ENCODE measurements around the gene FAM181A.

Gene FAM181A

DNA sequence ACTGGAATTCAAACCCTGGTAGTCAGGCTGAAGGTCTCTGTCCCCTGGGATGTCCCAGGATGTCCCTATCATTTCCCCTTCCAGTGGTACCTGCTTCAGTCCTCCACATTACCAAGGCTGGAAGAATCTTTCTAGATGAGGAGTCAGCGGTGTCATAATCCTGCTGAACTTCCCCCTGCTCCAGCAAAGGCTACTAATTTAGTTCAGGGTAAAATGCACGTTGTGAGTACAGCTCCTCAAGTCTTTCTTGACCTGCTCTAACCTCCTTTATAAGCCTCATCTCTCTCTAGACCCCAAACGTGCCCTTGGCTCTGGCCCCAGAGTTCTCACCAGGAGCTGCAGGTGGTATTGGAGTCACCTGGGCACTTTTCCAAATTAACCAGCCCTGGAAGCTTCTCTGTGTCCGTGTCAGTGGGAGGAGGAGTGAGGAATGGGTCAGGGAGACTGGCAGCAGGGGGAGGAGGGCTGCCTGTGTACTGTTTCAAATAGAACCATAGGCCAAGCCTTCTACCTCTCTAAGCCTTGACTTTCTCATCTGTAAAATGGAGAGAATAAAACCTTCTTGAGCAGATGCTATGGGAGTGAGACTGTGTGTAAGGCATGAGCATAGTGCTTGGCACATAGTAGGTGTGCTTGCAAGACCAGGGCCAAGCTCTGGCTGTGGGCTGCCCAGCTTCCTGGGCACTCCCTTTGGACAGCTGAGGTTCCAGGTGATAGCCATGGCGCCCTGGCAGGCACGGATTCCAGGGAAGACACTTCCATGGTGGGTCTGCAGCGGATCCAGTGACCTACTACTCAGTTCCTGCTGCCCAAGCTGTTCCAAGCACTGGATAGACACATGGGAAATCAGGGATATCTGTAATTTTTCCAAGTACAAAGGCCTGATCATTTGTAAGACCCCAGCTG lies 24.7 kb downstream of the FAM181A start:
- no peak for DNase-seq

GRCh38 chr14:93952829-93953228 lies 25.7 kb downstream of the FAM181A start:
- DNase-seq, result no peak

DNA sequence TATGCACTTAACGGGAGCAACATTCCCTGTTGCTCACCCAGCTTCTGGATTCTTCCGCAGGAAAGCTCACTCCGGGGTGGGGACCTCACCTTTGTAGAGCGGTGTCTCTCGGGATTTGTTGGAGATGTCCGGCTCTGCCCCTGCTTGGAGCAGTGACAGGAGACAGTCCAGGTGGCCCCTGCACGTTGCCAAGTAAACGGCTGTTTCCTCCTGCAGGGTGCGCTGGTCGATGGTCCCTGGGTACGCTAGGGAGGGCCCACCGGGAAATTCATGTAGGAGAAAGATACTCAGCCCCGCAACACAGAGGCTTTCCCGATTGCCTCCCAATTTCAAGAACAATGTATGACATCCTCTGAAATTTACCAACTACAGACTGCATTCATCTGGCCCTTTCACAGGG lies 26.1 kb downstream of the FAM181A start:
- no peak for DNase-seq

DNA sequence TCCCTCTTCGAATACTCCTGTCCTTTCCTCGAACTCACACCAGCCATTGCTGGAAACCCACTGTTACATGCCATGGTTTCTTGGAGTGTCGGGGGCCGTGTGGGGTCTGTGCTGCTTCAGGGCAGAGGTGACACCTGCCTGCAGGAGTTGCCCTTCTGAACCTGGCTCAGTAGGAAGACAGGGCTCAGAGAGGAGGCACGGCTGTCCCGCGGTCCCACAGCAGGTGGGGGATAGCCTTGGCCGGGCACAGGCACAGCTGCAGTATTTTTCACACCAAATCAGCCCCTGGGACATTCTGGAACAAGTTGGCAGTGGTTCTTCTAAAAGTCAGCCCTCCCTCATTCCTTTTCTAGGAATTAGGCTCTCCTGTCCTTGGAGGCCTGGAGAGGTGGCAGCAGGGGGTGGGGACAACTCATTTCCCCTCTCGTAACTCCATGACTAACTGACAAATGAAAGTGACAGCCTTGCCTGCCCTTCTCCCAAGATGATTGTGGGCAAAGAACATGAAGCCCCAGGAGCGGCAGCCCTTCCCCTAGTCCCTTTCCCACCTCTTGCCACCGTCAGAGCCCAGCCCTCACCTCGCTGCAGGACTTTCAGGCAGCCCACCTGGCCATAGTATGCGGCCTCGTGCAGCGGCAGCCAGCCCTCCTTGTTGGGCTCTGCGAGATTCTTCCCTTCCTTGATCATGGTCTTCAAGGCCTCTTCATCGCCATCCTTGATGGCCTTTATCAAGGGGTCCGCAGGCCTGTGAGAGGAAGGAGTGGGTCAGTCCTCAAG lies 26.8 kb downstream of the FAM181A start:
- no peak for DNase-seq

- DNase-seq, result no peak
Observed at GRCh38 chr14:93954516-93954830, 27.3 kb downstream of the FAM181A start.

DNA sequence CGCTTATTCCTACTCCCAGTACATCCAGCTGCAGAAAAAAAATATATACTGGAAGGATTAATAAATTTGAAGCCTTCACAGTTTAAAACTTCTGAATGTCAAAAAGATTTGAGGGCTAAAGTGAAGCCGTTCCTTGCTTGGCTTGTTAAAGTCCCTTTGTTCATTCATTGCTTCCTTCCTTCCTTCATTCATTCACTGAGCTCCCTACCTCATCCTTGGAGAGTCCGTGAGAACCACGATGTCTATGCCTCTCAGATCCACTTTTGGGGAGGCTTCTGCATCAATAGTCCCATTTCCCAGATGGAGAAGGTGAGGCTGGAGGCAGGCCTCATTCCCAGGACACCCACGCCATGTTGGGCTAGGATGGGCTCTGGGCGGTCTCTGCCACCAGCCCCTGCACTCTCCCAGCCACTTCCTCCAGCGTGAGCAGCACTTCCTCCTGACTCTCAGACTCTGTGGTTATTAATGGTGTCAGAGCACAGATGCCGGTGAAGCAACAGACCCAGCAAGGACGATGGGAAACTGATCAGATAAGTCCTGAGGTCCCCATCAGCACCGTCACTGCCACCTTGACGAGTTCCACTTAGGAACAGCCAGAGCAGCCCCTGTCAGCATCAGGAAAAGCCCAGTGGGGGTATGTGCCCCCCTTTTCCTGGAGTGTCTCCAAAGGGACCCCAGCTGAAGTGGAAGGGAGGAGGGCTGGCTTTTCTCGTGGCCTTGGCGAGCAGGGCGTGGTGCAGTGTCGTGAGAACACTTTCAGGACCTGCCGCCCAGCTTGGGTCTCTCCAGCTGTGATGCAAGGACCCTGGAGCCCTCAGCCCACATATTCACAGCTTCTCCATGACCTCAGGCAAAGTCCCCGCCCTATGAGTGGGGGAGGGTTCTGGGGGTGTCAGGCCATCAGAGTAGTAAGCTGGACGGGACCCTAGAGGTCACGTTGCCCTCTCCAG lies 28.0 kb downstream of the FAM181A start:
- peak; percentile 16 for DNase-seq

GRCh38 chr14:93955850-93956481 lies 28.8 kb downstream of the FAM181A start:
- DNase-seq, result no peak

DNA sequence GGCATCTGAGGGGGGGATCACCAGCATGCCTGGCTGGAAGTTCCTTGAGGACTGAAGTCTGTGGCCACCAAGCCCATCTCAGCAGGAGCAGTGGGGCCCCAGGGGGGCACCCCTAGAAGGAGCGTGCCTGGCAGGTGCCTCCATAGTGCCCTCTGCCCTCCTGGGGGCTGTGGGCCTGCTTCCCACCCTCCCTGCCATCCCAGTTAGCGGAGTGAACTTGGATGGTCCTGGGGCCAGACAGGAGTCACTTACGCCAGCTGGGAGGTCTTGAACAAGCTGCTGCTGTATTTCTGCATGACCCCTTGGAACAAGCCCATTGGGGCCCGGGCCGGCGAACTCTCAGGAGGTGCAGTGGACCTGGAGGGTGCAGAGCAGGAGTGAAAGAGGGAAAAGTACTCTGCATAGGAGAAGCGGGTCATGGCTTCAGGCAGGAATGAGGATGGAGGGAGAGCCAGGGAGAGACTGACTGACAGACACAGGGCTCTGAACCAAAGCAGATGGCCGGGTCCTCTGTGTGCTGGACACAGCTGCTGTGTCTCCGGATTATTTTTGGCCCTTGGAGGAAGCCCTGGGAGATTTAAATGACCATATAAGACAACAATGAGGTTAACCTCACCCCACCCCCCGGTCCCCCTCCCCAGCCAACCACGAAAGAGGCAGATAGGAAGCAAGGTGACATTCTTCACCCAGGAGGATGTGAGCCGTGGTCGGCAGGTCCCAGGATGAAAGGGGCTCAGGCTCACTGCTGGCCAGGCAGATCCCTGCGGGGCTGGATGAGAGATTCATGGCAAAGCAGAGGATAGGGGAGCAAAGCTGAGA lies 29.6 kb downstream of the FAM181A start:
- no peak for DNase-seq

DNA sequence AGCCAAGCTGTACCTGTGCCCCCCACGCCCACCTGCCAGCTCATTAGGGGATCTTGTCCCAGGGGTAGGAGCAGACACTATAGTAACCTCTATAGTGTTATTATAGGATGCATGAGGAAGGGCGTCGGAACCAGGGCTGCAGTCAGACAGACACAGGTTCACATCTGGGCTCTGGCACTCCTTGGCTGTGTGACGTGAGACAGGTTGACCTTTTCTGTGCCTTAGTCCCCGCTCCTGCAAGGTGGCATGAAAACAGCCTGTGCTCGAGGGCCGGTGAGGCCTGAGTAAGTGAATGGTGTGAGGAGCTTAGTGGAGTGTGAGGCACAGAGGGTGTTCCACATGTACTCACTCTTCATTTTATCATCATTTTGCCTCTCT lies 30.2 kb downstream of the FAM181A start:
- no peak for DNase-seq

DNA sequence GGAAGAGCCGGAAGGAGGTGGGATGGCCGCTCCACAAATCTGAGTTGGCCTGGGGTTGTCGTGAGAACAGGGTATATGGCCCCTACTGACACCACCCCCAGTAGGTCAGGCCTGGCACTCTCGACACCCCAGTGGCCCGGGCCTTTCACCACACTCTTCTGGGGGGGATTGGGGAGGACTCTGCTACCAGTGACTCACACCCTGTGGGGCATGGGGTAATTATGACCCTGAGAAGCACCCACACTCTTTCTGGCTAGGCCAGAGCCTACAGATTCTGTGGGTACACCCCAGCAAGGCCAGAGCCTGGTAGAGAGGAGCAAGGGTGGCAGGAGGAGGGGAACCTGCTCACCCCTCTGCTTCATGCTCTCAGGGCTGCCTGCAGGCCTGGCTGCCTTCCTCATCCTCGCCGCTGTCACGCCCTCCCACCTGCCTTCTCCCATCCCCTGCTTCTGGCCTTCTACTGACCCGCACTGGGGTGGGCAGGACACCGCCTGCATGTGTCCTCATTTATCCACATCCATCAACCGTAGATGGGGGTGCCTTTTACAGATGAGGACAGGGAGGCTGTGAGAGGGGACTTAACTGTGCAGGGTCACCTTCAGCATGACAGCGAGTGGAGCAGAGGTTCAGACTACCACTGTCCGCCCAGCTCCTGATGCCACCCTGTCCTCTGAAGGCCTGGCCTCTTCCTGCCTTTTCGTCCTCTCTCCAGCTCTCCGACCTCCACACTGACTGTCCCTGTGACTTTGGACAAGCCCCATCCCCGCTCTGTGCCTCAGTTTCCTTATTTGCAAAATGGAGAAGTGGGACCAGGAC lies 30.8 kb downstream of the FAM181A start:
- no peak for DNase-seq

DNA sequence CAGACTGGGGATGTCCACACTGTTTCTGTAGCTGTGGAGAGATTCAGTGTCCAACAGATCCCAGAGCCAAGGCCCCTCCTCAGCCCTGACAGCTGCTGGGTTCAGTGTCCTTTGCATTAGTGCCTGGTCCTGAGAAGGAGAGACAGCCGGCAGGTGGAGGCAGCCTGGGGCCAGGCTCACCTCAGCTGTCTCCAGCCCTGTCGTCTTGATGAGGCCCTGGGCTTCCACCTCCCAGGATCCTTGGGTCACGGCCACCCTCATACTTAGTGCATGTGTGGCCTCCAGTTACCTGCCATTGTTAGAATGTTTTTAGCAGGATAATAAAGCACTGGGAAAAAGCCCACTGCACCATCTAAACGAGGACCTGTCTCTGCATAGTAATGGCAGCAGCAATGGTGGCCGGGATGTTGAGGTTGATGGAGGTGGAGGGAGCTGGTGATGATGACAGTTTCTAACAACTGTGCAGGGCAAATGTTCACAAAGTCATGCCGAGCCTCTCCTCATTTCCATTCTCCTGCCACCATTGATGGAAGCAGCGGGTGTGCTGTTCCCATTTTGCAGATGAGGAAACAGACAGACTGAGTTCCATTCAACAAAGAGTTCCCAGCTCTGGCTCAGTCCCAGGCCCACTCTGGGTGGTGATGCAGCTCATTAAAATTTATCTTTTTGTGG lies 31.6 kb downstream of the FAM181A start:
- DNase-seq, result no peak

GRCh38 chr14:93959239-93960107 lies 32.3 kb downstream of the FAM181A start:
- no peak for DNase-seq

- no peak for DNase-seq
Observed at GRCh38 chr14:93960108-93960475, 32.9 kb downstream of the FAM181A start.

DNA sequence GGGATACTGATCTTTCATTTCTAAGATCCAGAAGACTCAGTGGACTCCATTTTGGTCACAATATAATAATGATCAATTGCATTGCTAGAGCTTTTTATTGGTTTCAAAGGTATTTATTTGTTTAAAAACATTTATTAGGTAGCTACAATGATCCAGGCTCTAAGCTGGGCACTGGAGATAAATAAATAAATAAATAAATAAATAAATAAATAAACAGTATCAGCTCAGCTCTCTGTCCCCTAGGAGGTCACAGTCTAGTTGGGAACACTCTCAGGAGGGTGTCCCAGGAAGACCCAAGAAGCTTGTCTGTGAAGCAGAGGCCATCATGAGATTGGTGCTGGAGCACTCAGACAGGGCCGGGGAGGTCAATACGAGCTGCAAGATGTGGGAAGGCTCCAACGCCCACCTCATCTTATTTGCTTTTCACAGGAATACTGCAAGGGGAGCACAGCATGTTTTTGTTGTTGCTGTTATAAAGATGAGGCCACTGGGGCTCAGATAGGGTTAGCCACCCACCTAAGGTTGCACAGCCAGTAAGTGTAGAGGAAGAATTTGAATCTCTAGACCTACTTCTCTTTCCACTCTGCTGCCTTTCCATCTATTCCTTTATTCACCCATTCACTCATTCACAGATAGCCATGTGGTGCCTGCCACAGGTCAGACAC lies 33.8 kb downstream of the FAM181A start:
- no peak for DNase-seq

GRCh38 chr14:93961620-93962019 lies 34.5 kb downstream of the FAM181A start:
- DNase-seq, result no peak

DNA sequence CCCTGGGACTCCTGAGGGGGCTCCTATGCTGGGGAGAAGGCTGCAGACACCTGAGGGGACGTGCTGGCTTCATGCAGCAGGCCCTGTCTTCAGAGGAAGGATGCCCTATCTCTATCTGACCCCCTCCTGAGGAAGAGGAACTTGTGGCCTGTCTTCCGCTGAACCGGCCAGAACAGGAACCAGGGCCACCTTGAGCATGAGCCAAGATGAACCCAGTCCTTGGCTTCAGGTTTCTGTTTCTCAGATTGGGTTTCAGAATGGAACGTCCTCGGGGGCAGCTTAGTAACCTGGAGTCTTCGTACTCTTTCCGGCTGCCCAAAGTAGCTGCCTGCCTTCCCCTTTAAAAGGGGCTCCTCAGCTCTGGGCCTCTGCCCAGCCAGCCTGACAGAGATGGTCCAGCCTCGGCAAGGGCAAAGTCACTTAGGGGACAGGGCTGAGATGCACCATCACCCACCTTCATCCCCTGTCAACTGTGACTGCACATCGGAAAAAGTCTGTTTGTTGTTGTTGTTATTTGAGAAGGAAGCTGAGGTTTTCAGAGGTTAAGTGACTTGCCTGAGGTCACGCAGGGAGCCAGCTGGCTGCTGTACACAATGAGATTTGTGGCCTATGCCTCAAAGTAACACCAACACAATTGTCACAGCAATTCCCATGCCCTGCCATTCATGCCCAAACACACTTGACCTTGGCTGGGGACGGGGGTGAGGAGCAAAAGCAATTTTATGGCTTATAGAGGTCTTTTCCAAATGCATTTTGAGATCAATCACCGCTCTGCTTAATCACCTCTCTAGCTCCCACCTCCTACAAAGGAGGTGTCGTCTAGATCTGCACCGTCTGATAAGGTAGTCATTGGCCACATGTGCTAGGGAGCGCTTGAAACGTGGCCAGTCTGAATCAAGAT lies 35.8 kb downstream of the FAM181A start:
- DNase-seq, result no peak

DNA sequence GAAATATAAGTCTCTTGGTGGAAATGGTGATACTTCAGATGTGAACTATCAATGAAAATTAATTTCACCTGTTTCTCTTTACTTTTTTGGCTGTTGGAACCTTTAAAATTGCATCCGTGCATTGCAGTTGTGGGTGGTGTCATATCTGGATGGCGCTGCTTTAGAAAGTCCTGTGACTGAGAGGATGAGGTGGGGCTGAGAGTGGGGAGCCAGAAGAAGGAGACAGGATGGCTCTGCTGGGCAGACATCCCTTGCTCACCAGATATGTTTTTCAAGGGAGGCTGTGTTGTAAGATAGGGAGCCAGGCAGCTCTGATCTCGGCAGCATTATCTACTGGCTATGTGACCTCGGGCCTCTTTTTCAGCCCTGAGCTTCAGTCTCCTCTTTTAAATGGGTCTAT lies 36.5 kb downstream of the FAM181A start:
- DNase-seq, result no peak

GRCh38 chr14:93964281-93964680 lies 37.1 kb downstream of the FAM181A start:
- DNase-seq, result no peak
